Cardiac muscle cell (in vitro differentiated cells and primary cell): ENCODE data around the gene AVP. TPM values are rescaled to one million over a fixed set of nuclear protein-coding genes. Genes with fewer than 3 reads are reported as not detected.
"Not testable (repeated sequence)": the region's sequence is repeated elsewhere in the genome, so short reads cannot be mapped to it uniquely, and the experiment has no call there.

Source experiments
- DNase-seq, 2 donors: peaks; one replicate each; pipeline versions ENCODE4 v3.0.0 to v3.0.0-alpha.2; 2010 to 2017; ENCODE audit warnings: low read depth in 1 of 2, low spot score in 1 of 2
- H3K27ac ChIP-seq: fragments of 200-600 bp; sonication (generic); 2 replicates; pipeline ENCODE4 v1.5.1; 2016
- H3K27me3 ChIP-seq: fragments of 200-600 bp; sonication (generic); 2 replicates; pipeline ENCODE4 v1.6.0; 2016; ENCODE audit warnings: control low read depth
- H3K36me3 ChIP-seq: fragments of 200-600 bp; sonication (generic); 2 replicates; pipeline ENCODE4 v1.5.1; 2016; ENCODE audit warnings: control low read depth
- H3K4me1 ChIP-seq: fragments of 200-600 bp; sonication (generic); 2 replicates; pipeline ENCODE4 v1.8.1; 2017; ENCODE audit warnings: low read depth, mild to moderate bottlenecking, mixed run types
- H3K4me3 ChIP-seq: fragments of 200-600 bp; sonication (generic); 2 replicates; pipeline ENCODE4 v1.5.1; 2016; ENCODE audit warnings: mild to moderate bottlenecking
- H3K9me3 ChIP-seq: fragments of 200-600 bp; sonication (generic); 2 replicates; pipeline ENCODE4 v1.5.1; 2017; ENCODE audit warnings: low read depth, mild to moderate bottlenecking, control low read depth
- CTCF ChIP-seq: IDR thresholded peaks from 2 replicates; pipeline ENCODE4 v1.5.1; 2012; ENCODE audit warnings: low read depth, mild to moderate bottlenecking, low read length
- polyA plus RNA-seq: library from polyadenylated mRNA; unstranded; fragments of >200 nt; fragmentation: Nextera tagmentation; extraction: Ambion mirVana; gene quantifications from 2 replicates; pipeline ENCODE4 v1.2.1, GENCODE V29; 2016
- total RNA-seq: library from RNA; depleted of rRNA; stranded (reverse); fragments of >200 nt; gene quantifications from 2 replicates; pipeline ENCODE4 v1.2.3, GENCODE V29; 2016

Gene AVP
- total and polyA plus RNA-seq, 2 experiments from 2014 or later = not detected

- no peak overlapping the region for H3K4me3 ChIP-seq
- no peak overlapping the region for H3K27ac ChIP-seq
- H3K4me1 ChIP-seq = no peaks in the 10 kb centered on the region
- DNase-seq = no peak
- no peaks in the 10 kb centered on the region for H3K9me3 ChIP-seq
- TF ChIP-seq CTCF = no peak
- no peaks in the 10 kb centered on the region for H3K27me3 ChIP-seq
- peaks cover 9% of the 10 kb centered on the region for H3K36me3 ChIP-seq
Measured at GRCh38 chr20:3121955-3122610, 37.6 kb upstream of the AVP start.

- H3K4me3 ChIP-seq = no peak overlapping the region
- H3K4me1 ChIP-seq = no peaks in the 10 kb centered on the region
- TF ChIP-seq CTCF = no peak
- DNase-seq = no peak
- H3K9me3 ChIP-seq = no peaks in the 10 kb centered on the region
- H3K27me3 ChIP-seq = no peaks in the 10 kb centered on the region
- H3K27ac ChIP-seq = no peak overlapping the region
- peaks cover 9% of the 10 kb centered on the region for H3K36me3 ChIP-seq
Measured at GRCh38 chr20:3121271-3121911, 36.9 kb upstream of the AVP start.

GRCh38 chr20:3119044-3119443 lies 34.5 kb upstream of the AVP start:
- H3K4me3 ChIP-seq = no peak overlapping the region
- TF ChIP-seq CTCF = no peak
- peaks cover 9% of the 10 kb centered on the region for H3K36me3 ChIP-seq
- H3K9me3 ChIP-seq = no peaks in the 10 kb centered on the region
- no peaks in the 10 kb centered on the region for H3K27me3 ChIP-seq
- H3K27ac ChIP-seq = no peak overlapping the region
- H3K4me1 ChIP-seq = no peaks in the 10 kb centered on the region
- peak in 1 of 2 donors; percentile 29 for DNase-seq

GRCh38 chr20:3117839-3118379 lies 33.4 kb upstream of the AVP start:
- not testable (repeated sequence) for H3K27me3 ChIP-seq, H3K27ac ChIP-seq, H3K4me1 ChIP-seq, H3K4me3 ChIP-seq, H3K36me3 ChIP-seq, H3K9me3 ChIP-seq
- peak; percentile 55 to 88 for DNase-seq
- peak; percentile 73 for TF ChIP-seq CTCF

- no peak for DNase-seq
- H3K27me3 ChIP-seq = no peaks in the 10 kb centered on the region
- H3K36me3 ChIP-seq = no peaks in the 10 kb centered on the region
- no peak overlapping the region for H3K4me3 ChIP-seq
- no peaks in the 10 kb centered on the region for H3K9me3 ChIP-seq
- TF ChIP-seq CTCF = no peak
- no peak overlapping the region for H3K27ac ChIP-seq
- H3K4me1 ChIP-seq = no peaks in the 10 kb centered on the region
Measured at GRCh38 chr20:3116341-3116740, 31.8 kb upstream of the AVP start.
